Astrocyte of the spinal cord (primary cell): ENCODE results near the gene EMC10.

Experiments
- DNase-seq: peaks from one replicate; pipeline ENCODE4 v3.0.0; 2011; ENCODE audit warnings: low read depth, low spot score
- H3K4me3 ChIP-seq: 2 replicates; pipeline ENCODE4 v1.5.1; 2011; ENCODE audit warnings: low read depth, mild to moderate bottlenecking, low read length, moderate library complexity
- CTCF ChIP-seq: IDR thresholded peaks from 2 replicates; pipeline ENCODE4 v1.5.1; 2012; ENCODE audit warnings: low read depth, mild to moderate bottlenecking, low read length, inconsistent platforms
- in situ Hi-C: cut with HindIII; loops from 2 replicates; pipeline ENCODE4 v1.10.0; 2017; ENCODE audit warnings: low sequenced_read_pairs

EMC10 gene

GRCh38 chr19:50453243-50453642 lies 23.1 kb upstream of the EMC10 start:
- no peak overlapping the region for H3K4me3 ChIP-seq
- in situ Hi-C loops = no loop called here
- no peak for DNase-seq
- TF ChIP-seq CTCF = no peak

GRCh38 chr19:50455992-50456391 lies 20.3 kb upstream of the EMC10 start:
- no peak for TF ChIP-seq CTCF
- in situ Hi-C loops = no loop called here
- no peak overlapping the region for H3K4me3 ChIP-seq
- no peak for DNase-seq

GRCh38 chr19:50457300-50457699 lies 19.0 kb upstream of the EMC10 start:
- DNase-seq = no peak
- TF ChIP-seq CTCF = no peak
- in situ Hi-C loops = no loop called here
- no peak overlapping the region for H3K4me3 ChIP-seq

GRCh38 chr19:50458396-50459066 lies 17.8 kb upstream of the EMC10 start:
- TF ChIP-seq CTCF = no peak
- in situ Hi-C loops = no loop called here
- DNase-seq = no peak
- no peak overlapping the region for H3K4me3 ChIP-seq

GRCh38 chr19:50459067-50459456 lies 17.2 kb upstream of the EMC10 start:
- no peak for TF ChIP-seq CTCF
- no peak for DNase-seq
- in situ Hi-C loops = no loop called here
- H3K4me3 ChIP-seq = no peak overlapping the region

- no peak for TF ChIP-seq CTCF
- no peak overlapping the region for H3K4me3 ChIP-seq
- DNase-seq = no peak
- in situ Hi-C loops = no loop called here
These were observed 16.7 kb upstream of the EMC10 start for GRCh38 chr19:50459638-50460037.

- H3K4me3 ChIP-seq = no peak overlapping the region
- DNase-seq = peak; percentile 43
- in situ Hi-C loops = no loop called here
- TF ChIP-seq CTCF = no peak
These were observed 16.0 kb upstream of the EMC10 start for GRCh38 chr19:50460161-50460765.
